ENCODE results near the gene PTPRG. TPM values are rescaled to one million over a fixed set of nuclear protein-coding genes. Genes with fewer than 3 reads are reported as not detected.

PTPRG gene
- total RNA-seq, 2 donors from 2014 or later, result 26.0 to 26.3 TPM

GRCh38 chr3:61639991-61640390 is 78.6 kb downstream of the PTPRG start:
- H3K27ac ChIP-seq, result no peak overlapping the region
- TF ChIP-seq CTCF (IDR thresholded peaks at IDR 0.05), result no peak
- no peaks in the 10 kb centered on the region for H3K9me3 ChIP-seq
- no peak overlapping the region for H3K4me3 ChIP-seq
- H3K4me1 ChIP-seq, result peaks cover 4% of the 10 kb centered on the region
- no peak for DNase-seq
- H3K9ac ChIP-seq (ENCODE audit: low read depth in 2 of 2, low read length in 2 of 2), result no peak overlapping the region
- no peaks in the 10 kb centered on the region for H3K27me3 ChIP-seq
- intact Hi-C loops (cut with DNase I), result no loop called here
- H3K36me3 ChIP-seq, result no peaks in the 10 kb centered on the region

- no peaks in the 10 kb centered on the region for H3K36me3 ChIP-seq
- intact Hi-C loops (cut with DNase I), result no loop called here
- H3K27me3 ChIP-seq, result no peaks in the 10 kb centered on the region
- DNase-seq, result no peak
- H3K9me3 ChIP-seq, result no peaks in the 10 kb centered on the region
- H3K27ac ChIP-seq, result no peak overlapping the region
- TF ChIP-seq CTCF (IDR thresholded peaks at IDR 0.05), result no peak
- H3K9ac ChIP-seq (ENCODE audit: low read depth in 2 of 2, low read length in 2 of 2), result no peak overlapping the region
- H3K4me1 ChIP-seq, result no peaks in the 10 kb centered on the region
- H3K4me3 ChIP-seq, result no peak overlapping the region
Measured at GRCh38 chr3:61645148-61645547, 83.8 kb downstream of the PTPRG start.

GRCh38 chr3:61646360-61646759 is 85.0 kb downstream of the PTPRG start:
- Histone ChIP-seq H3K27me3 (no peaks in the 10 kb centered on the region), H3K9ac (ENCODE audit: low read depth in 2 of 2, low read length in 2 of 2) (no peak overlapping the region), H3K9me3 (no peaks in the 10 kb centered on the region), H3K27ac (no peak overlapping the region), H3K4me1 (no peaks in the 10 kb centered on the region), H3K4me3 (no peak overlapping the region), H3K36me3 (no peaks in the 10 kb centered on the region)
- no peak for TF ChIP-seq CTCF (IDR thresholded peaks at IDR 0.05)
- intact Hi-C loops (cut with DNase I), result no loop called here
- no peak for DNase-seq

- Histone ChIP-seq H3K4me3 (no peak overlapping the region), H3K27ac (no peak overlapping the region)
- intact Hi-C loops (cut with DNase I), result no loop called here
Measured at GRCh38 chr3:61646851-61647525, 85.6 kb downstream of the PTPRG start.

GRCh38 chr3:61648481-61648880 is 87.1 kb downstream of the PTPRG start:
- Histone ChIP-seq H3K9ac (ENCODE audit: low read depth in 2 of 2, low read length in 2 of 2) (no peak overlapping the region), H3K9me3 (no peaks in the 10 kb centered on the region), H3K4me3 (no peak overlapping the region), H3K4me1 (no peaks in the 10 kb centered on the region), H3K27me3 (no peaks in the 10 kb centered on the region), H3K36me3 (no peaks in the 10 kb centered on the region), H3K27ac (no peak overlapping the region)
- intact Hi-C loops (cut with DNase I), result no loop called here
- TF ChIP-seq CTCF (IDR thresholded peaks at IDR 0.05), result no peak
- no peak for DNase-seq

More at GRCh38 chr3:61646851-61647525, 85.6 kb downstream of the PTPRG start:
- H3K9ac ChIP-seq (ENCODE audit: low read depth in 2 of 2, low read length in 2 of 2), result no peak overlapping the region
- H3K9me3 ChIP-seq, result no peaks in the 10 kb centered on the region
- H3K4me1 ChIP-seq, result no peaks in the 10 kb centered on the region
- H3K36me3 ChIP-seq, result no peaks in the 10 kb centered on the region
- H3K27me3 ChIP-seq, result no peaks in the 10 kb centered on the region
- no peak for TF ChIP-seq CTCF (IDR thresholded peaks at IDR 0.05)
- no peak for DNase-seq
